NOMO-1 treated with DMSO at 0.1 percent for 48 hours (cell line): ENCODE data around the gene PHTF2.
A peak's percentile ranks its signal among the peaks of the same experiment; 100 is the strongest.
"Not testable (repeated sequence)": the region's sequence is repeated elsewhere in the genome, so short reads cannot be mapped to it uniquely, and the experiment has no call there.

ENCODE experiments used
- DNase-seq: peaks from one replicate; lab custom pipeline; 2025; ENCODE audit not compliant: unreplicated experiment; lab: John Stamatoyannopoulos, UW

PHTF2 gene

GRCh38 chr7:77798394-77799077, at the start of gene PHTF2, which contains the start of gene TMEM60:
Gene PHTF2, plus strand, starts transcription at chr7:77798773.
Gene TMEM60, minus strand, starts transcription at chr7:77798434. Its CDS starts 4,061 bp downstream, at chr7:77794373.
- peak; percentile 100 for DNase-seq

GRCh38 chr7:77752016-77752415, 46.6 kb upstream of the PHTF2 start:
- peak; percentile 99 for DNase-seq

- DNase-seq = no peak
These were observed 45.4 kb upstream of the PHTF2 start for GRCh38 chr7:77753173-77753572.

GRCh38 chr7:77757589-77757988, 41.0 kb upstream of the PHTF2 start:
- no peak for DNase-seq

GRCh38 chr7:77759294-77759889, 39.2 kb upstream of the PHTF2 start:
- DNase-seq = peak; percentile 83

GRCh38 chr7:77760809-77761453, 37.6 kb upstream of the PHTF2 start:
- peak; percentile 31 for DNase-seq

DNA sequence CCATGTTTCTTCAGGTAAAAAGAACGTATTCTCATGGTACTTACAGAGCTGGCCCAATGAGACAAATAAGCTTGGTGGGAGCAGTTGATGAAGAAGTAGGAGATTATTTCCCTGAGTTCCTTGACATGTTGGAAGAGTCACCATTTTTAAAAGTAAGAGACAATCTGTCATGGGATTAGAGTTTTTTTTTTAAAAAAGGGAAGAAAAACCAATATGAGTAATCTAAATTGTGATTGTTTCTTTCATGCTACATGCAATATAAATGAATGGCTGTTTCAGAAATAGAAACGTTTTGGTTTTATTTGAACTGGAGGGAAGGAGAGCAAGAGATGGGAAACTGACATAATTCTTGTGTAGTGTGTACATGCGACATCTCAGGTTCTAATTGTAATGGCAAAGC, 33.1 kb upstream of the PHTF2 start:
- DNase-seq = no peak

DNA sequence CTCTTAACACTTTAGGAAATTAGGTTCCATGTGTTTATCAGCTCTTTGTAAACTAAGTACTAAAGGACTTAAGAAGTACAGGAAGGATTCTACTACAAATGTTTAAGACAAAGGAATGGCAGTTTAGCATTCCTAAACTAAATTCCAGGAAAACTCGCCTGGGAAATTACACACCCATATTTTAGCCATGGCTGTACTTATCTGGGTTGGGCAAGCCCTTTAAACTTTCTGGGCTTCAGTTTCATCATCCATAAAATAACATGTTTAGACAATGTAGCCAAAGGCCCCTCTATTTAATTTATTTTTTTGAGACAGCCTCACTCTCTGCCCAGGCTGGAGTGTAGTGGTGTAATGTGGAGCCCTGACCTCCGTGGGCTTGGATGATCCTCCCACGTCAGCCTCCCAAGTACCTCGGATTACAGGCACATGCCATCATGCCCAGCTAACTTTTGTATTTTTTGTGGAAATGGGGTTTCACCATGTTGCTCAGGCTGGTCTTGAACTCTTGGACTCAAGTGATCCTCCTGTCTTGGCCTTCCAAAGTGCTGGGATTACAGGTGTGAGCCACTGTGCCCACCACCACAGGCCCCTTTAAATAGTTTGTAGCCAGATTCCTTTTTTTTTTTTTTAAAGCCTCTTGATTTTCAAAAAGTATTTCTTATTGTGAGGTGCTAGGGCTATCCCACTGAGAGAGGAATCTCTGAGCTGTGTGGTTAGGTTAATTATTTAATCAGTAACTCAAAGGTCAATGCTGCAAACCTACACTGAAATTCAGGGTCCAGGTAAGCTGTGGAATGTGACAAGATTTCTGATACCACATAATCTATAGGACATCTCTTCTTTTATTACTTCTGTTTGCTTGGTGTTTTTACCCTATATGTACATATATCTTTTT, 32.4 kb upstream of the PHTF2 start:
- DNase-seq = no peak

DNA sequence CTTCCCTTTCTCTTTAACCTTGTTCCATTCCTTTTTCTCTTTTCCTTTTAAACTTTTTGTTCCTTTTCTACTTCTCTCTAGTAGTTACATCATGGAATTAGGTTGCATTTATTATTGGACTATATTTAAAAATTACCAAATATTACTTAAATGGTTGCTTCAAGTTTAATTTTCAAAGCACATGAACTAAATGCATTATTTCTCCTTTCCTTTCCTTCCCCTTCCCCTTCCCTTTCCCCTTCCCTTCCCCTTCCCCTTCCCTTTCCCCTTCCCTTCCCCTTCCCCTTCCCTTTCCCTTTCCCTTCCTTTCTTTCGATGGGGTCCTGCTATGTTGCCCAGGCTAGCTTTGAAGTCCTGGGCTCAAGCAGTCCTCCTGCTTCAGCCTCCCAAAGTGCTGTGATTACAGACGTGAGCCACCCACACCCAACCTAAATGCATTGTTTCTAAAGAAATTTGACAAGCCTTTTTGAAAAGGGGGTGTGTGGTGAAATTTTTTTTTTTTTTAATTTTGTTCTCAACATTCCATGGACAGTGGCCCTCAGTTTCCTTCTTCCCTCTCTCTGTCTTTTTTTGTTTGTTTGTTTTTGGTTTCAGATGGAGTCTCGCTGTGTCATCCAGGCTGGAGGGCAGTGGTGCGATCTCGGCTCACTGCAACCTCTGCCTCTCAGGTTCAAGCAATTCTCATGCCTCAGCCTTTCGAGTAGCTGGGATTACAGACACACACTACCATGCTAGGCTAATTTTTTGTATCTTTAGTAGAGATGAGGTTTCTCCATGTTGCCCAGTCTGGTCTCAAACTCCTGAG, 31.6 kb upstream of the PHTF2 start:
- DNase-seq = no peak

DNA sequence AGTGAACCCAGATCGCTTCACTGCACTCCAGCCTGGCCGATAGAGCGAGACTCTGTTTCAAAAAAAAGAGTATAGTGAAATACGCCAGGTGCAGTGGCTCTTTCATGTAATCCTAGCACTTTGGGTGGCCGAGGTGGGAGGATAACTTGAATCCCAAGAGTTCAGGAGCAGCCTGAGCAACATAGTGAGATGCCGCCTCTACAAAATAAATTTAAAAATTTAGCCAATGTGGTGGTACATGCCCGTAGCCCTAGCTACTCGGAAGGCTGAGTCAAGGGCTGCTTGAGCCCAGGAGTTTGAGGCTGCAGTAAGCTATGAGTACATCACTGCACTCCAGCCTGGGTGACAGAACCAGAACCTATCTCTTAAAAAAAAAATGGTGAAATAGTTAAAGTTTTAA, 28.3 kb upstream of the PHTF2 start:
- no peak for DNase-seq

DNA sequence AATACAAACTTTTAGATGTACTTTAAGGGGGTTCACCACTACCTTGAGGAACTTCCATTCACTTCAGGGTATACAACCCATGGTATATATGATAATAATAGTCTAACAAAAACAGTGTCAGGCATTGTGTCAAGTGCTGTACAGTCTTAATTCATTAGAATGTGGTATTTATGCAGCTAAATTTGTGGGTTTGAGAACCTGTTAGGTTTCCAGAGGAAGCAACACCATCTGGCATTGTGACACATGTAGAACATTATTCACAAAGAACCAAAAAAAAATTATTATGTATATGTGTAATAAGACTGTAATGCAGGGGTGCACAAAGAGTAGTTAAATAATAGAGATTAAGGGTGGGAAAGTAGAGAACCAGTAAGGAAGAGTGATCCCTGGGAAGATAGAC, 26.7 kb upstream of the PHTF2 start:
- DNase-seq = no peak

DNA sequence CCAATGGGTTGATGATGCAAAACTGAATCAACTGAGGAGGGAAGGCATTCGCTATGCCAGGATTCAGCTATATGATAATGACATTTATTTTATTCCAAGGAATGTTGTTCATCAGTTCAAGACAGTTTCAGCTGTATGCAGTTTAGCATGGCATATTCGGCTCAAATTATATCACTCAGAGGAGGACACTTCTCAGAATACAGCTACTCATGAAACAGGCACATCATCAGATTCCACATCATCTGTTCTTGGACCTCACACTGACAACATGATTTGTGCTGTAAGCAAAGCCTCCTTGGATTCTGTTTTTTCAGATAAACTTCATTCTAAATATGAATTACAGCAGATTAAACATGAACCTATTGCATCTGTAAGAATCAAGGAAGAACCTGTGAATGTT, 20.0 kb upstream of the PHTF2 start:
- DNase-seq = no peak

DNA sequence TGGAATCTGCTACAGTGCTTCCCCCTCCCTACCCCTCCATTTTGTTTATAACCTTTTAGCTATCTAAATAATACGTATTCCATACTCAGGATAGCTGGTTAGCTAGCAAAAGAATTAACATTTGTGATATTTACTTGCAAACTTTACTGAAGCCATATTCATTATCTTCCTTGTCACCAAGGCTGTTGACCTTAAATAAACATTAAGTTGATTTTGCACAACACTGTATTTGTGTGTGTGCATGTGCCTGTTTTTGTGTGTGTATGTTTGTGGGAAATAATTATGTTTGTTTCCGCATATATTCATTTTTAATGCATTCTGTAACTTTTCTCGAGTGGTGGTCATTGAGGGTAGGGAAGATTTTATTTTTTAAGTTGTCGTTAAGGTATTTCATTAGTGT, 16.2 kb upstream of the PHTF2 start:
- DNase-seq = no peak

GRCh38 chr7:77783111-77783510, 15.5 kb upstream of the PHTF2 start:
- no peak for DNase-seq

- no peak for DNase-seq
These were observed 15.0 kb upstream of the PHTF2 start for GRCh38 chr7:77783545-77783944.

DNA sequence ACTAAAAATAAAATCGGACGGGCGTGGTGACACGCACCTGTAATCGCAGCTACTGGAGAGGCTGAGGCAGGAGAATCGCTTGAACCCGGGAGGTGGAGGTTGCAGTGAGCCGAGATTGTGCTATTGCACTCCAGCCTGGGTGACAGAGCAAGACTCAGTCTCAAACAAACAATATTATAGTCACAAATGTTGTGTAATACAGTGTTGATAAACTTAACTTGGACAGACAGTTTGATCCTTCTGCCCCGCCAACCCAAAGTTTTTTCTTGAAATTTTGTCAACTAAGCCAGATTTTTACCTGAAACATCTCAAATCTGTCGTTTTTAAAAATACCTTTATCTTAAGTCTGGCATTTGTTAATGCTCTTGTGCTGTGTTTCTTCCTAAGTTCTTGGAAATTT, 14.1 kb upstream of the PHTF2 start:
- not testable (repeated sequence) for DNase-seq

- DNase-seq = no peak
These were observed 12.6 kb upstream of the PHTF2 start for GRCh38 chr7:77786018-77786417.

- no peak for DNase-seq
These were observed 11.8 kb upstream of the PHTF2 start for GRCh38 chr7:77786741-77787140.

GRCh38 chr7:77788327-77788902, 10.2 kb upstream of the PHTF2 start:
- no peak for DNase-seq

GRCh38 chr7:77791336-77791735, 7.2 kb upstream of the PHTF2 start:
- no peak for DNase-seq
